SK-N-SH (cell line): ENCODE data around the gene RPAP3. TPM values are rescaled to one million over a fixed set of nuclear protein-coding genes. Genes with fewer than 3 reads are reported as not detected.

ENCODE experiments used
- CTCF ChIA-PET: fragments of 300-600, 350-600 bp; formaldehyde crosslinking; extraction: SDS; loops from one replicate; lab custom pipeline; 2021; lab: Yijun Ruan, JAX
- POLR2A ChIA-PET: fragments of 350-600 bp; sonication (Branson Sonifier 250); formaldehyde crosslinking; extraction: SDS; loops from one replicate; lab custom pipeline; 2020; ENCODE audit warnings: antibody characterized with exemption, inconsistent platforms; lab: Yijun Ruan, JAX
- DNase-seq: peaks from one replicate; pipeline ENCODE4 v3.0.0; 2012
- H2AFZ ChIP-seq: fragments of 200-600 bp; sonication (generic); 2 replicates; pipeline ENCODE4 v1.8.1; 2016; ENCODE audit warnings: antibody characterized with exemption, mild to moderate bottlenecking, low read depth
- H3F3A ChIP-seq: fragments of 200-600 bp; sonication (generic); replicated peaks from 2 replicates; pipeline ENCODE3; 2016; ENCODE audit warnings: antibody characterized with exemption, mild to moderate bottlenecking; ENCODE audit not compliant: insufficient read depth
- H3K27ac ChIP-seq, 2 experiments: fragments of 200-500 bp in 1 of 2; fragments of 200-600 bp in 1 of 2; sonication (Bioruptor generic) in 1 of 2; sonication (generic), shearing (Covaris generic) in 1 of 2; 2 replicates each; pipeline versions ENCODE4 v1.5.1 to v1.6.1; 2014 to 2016; ENCODE audit warnings: low read depth in 2 of 2, inconsistent platforms in 1 of 2, low read length in 1 of 2, mild to moderate bottlenecking in 1 of 2, mixed read lengths in 1 of 2
- H3K27me3 ChIP-seq: fragments of 200-600 bp; sonication (generic), shearing (Covaris generic); 2 replicates; pipeline ENCODE4 v1.6.1; 2016; ENCODE audit warnings: mixed run types; ENCODE audit not compliant: insufficient read depth
- H3K36me3 ChIP-seq, 2 experiments: fragments of 200-500 bp in 1 of 2; fragments of 200-600 bp in 1 of 2; sonication (Bioruptor generic) in 1 of 2; sonication (generic) in 1 of 2; replicated peaks in 1 of 2; 2 replicates each; pipeline versions ENCODE3 to v1.5.1; 2014 to 2016; ENCODE audit warnings: low read length in 1 of 2, mild to moderate bottlenecking in 1 of 2; ENCODE audit not compliant: insufficient read depth in 2 of 2, control insufficient read depth in 1 of 2
- H3K4me1 ChIP-seq, 2 experiments: fragments of 200-500 bp in 1 of 2; fragments of 200-600 bp in 1 of 2; sonication (Bioruptor generic) in 1 of 2; sonication (generic), shearing (Covaris generic) in 1 of 2; 2 replicates each; pipeline versions ENCODE4 v1.5.1 to v1.6.1; 2014 to 2016; ENCODE audit warnings: low read depth in 1 of 2, low read length in 1 of 2, mixed run types in 1 of 2; ENCODE audit not compliant: insufficient read depth in 2 of 2, control insufficient read depth in 1 of 2
- H3K4me2 ChIP-seq: fragments of 200-600 bp; sonication (generic), shearing (Covaris generic); 2 replicates; pipeline ENCODE4 v1.6.1; 2017; ENCODE audit warnings: mixed run types
- H3K4me3 ChIP-seq, 2 experiments: fragments of 200-500 bp in 1 of 2; fragments of 200-600 bp in 1 of 2; sonication (Bioruptor generic) in 1 of 2; sonication (generic), shearing (Covaris generic) in 1 of 2; 2 replicates each; pipeline versions ENCODE4 v1.5.1 to v1.8.1; 2014 to 2016; ENCODE audit warnings: low read depth in 2 of 2, inconsistent platforms in 1 of 2, low read length in 1 of 2, mild to moderate bottlenecking in 1 of 2, mixed read lengths in 1 of 2, moderate library complexity in 1 of 2
- H3K79me2 ChIP-seq: fragments of 200-600 bp; sonication (generic); 2 replicates; pipeline ENCODE4 v1.8.1; 2017; ENCODE audit warnings: mild to moderate bottlenecking; ENCODE audit not compliant: insufficient read depth
- H3K9ac ChIP-seq: fragments of 200-600 bp; sonication (generic); 2 replicates; pipeline ENCODE4 v1.6.1; 2017; ENCODE audit warnings: mixed run types
- H3K9me2 ChIP-seq: fragments of 200-600 bp; sonication (generic); 2 replicates; pipeline ENCODE4 v1.6.1; 2017; ENCODE audit warnings: mixed run types
- H3K9me3 ChIP-seq: fragments of 200-600 bp; sonication (generic); 2 replicates; pipeline ENCODE4 v1.6.1; 2017; ENCODE audit warnings: mixed run types, mild to moderate bottlenecking, moderate library complexity
- H4K20me1 ChIP-seq: fragments of 200-600 bp; sonication (generic); 2 replicates; pipeline ENCODE4 v1.6.1; 2017; ENCODE audit warnings: mild to moderate bottlenecking, mixed run types; ENCODE audit not compliant: insufficient read depth
- CHD2 ChIP-seq: fragments of 150-350 bp; IDR thresholded peaks from 2 replicates; pipeline ENCODE4 v1.6.1; 2018; ENCODE audit warnings: low read length; ENCODE audit not compliant: partially characterized antibody
- ELF1 ChIP-seq: IDR thresholded peaks from 2 replicates; pipeline ENCODE4 v1.4.0; 2012
- EP300 ChIP-seq, 2 experiments: IDR thresholded peaks; 2 replicates each; pipeline versions ENCODE4 v1.4.0 to v1.6.1; 2012; ENCODE audit warnings: borderline replicate concordance in 1 of 2, low read depth in 1 of 2, low read length in 1 of 2
- EZH2phosphoT487 ChIP-seq: fragments of 200-600 bp; sonication (generic); IDR thresholded peaks from 2 replicates; pipeline ENCODE4 v1.6.1; 2017; ENCODE audit warnings: low read depth, mixed run types, mild to moderate bottlenecking, antibody characterized with exemption, moderate library complexity, borderline replicate concordance
- FOXJ3 ChIP-seq: sonication (generic); formaldehyde crosslinking; IDR thresholded peaks from 2 replicates; pipeline ENCODE4 v1.5.1; 2020; ENCODE audit warnings: mild to moderate bottlenecking, missing genetic modification reagents
- MEF2A ChIP-seq: IDR thresholded peaks from 2 replicates; pipeline ENCODE4 v1.4.0; 2012; ENCODE audit warnings: low read depth, borderline replicate concordance
- RCOR1 ChIP-seq: fragments of 150-350 bp; IDR thresholded peaks from 2 replicates; pipeline ENCODE4 v1.6.1; 2017; ENCODE audit warnings: antibody characterized with exemption, low read length
- TAF1 ChIP-seq: IDR thresholded peaks from 2 replicates; pipeline ENCODE4 v1.6.1; 2012; ENCODE audit warnings: low read depth, mild to moderate bottlenecking, low read length, moderate library complexity, borderline replicate concordance
- TCF12 ChIP-seq: IDR thresholded peaks from 2 replicates; pipeline ENCODE4 v1.4.0; 2012
- WGBS: methylation state at CpG from one replicate; pipeline ENCODE4 v1.1.6; 2017; ENCODE audit warnings: low lambda C conversion rate; 5-methylcytosine and 5-hydroxymethylcytosine counted together
- polyA plus RNA-seq, 3 experiments: library from polyadenylated mRNA; depleted of rRNA; stranded (reverse); fragments of >200 nt; gene quantifications; 2 replicates each; pipeline ENCODE4 v1.2.3, GENCODE V29; 2012
- TF ChIP-seq, protein P1 (sequence below): IDR thresholded peaks from 2 replicates; pipeline ENCODE4; 2012
- TF ChIP-seq, protein P2 (sequence below): fragments of 200-600 bp; sonication (generic); IDR thresholded peaks from 2 replicates; pipeline ENCODE4 v1.6.1; 2017; ENCODE audit warnings: antibody characterized with exemption, mild to moderate bottlenecking, moderate library complexity
- TF ChIP-seq, protein P3 (sequence below): IDR thresholded peaks from 2 replicates; pipeline ENCODE4 v1.4.0; 2012; ENCODE audit warnings: low read depth, borderline replicate concordance
- TF ChIP-seq, protein P4 (sequence below): fragments of 150-350 bp; IDR thresholded peaks from 2 replicates; pipeline ENCODE4 v1.6.1; 2017; ENCODE audit warnings: antibody characterized with exemption, low read length, low read depth, borderline replicate concordance

RPAP3 gene
- polyA plus RNA-seq, 1 of the 3 experiments (the other 2 are of a cell fraction), result 6.7 TPM

DNA sequence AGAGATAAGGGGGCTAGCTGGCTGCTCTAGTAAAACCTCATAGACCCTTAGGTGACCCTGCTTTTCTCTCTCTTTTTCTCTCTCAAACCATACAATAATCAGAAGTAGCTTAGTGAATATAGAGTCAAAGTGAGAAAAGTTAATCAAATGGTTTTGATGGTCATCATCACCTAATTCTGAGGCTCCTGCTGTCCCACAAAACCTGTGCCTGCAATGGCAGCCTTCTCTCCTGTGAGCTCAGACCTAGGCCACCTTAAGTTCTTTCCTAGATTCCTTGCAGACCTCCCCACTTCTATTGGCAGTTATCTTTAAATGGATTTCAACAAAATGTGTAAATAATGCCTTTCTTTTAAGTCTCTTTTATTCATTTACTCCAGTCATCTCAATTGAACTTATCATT is 1.5 kb upstream of the RPAP3 start:
- Histone ChIP-seq H3K4me1 (peaks cover 0 to 5% of the 10 kb centered on the region in 2 experiments; a peak in 2 of 4 replicates), H3K4me3 (no peak overlapping the region)
- CTCF ChIA-PET, result interaction anchor here (0.8 to 43.0 kb wide), 5 partner anchors 9 to 129 kb away, joined by 3 to 1294 read pairs (median 36); partner anchors contain the start of gene SLC48A1

DNA sequence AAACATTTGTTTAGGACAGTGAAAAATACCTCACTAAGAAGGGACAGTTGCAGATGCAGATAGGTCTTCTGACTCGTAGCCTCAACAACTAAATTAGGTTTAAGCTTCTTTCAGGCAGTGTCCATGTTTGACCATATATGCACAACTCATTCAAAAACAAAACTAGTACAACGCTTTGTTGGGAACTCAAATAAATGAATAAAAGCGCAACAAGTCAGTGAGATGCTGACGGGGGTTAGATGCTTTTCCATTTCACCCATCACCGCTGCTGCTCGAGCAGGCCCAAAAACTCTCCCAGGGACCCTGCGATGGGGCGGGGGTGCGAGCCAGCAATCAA is 633 bp downstream of the RPAP3 start:
- Histone ChIP-seq H3K9me3 (no peaks in the 10 kb centered on the region), H3K4me1 (peaks cover 0 to 5% of the 10 kb centered on the region in 2 experiments; a peak in 2 of 4 replicates), H3K36me3 (peaks cover 9 to 17% of the 10 kb centered on the region in 2 experiments), H3K4me3 (peak overlapping the region; percentile 83 to 86), H3K4me2 (peak overlapping the region; percentile 76), H3F3A (no peaks in the 10 kb centered on the region), H3K27ac (peak overlapping the region; percentile 61 to 84; a peak in 3 of 4 replicates), H3K27me3 (no peaks in the 10 kb centered on the region), H3K9me2 (no peaks in the 10 kb centered on the region), H2AFZ (peak overlapping the region; percentile 88), H3K79me2 (peaks cover 39% of the 10 kb centered on the region), H3K9ac (peak overlapping the region; percentile 73), H4K20me1 (no peaks in the 10 kb centered on the region)
- 13% methylated on average over 7 of the region's 9 CpGs for WGBS
- ChIA-PET POLR2A (no interaction called here), CTCF (interaction anchor here (0.9 to 43.0 kb wide), 7 partner anchors 11 to 132 kb away, joined by 3 to 1294 read pairs (median 7); partner anchors contain the start of genes RAPGEF3 and SLC48A1)
- TF ChIP-seq, protein P1, sequence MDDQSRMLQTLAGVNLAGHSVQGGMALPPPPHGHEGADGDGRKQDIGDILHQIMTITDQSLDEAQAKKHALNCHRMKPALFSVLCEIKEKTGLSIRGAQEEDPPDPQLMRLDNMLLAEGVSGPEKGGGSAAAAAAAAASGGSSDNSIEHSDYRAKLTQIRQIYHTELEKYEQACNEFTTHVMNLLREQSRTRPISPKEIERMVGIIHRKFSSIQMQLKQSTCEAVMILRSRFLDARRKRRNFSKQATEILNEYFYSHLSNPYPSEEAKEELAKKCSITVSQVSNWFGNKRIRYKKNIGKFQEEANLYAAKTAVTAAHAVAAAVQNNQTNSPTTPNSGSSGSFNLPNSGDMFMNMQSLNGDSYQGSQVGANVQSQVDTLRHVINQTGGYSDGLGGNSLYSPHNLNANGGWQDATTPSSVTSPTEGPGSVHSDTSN, result no peak
- no peak for TF ChIP-seq CHD2
- TF ChIP-seq FOXJ3 (CRISPR knock-in tag), result no peak
- TF ChIP-seq MEF2A, result no peak
- no peak for TF ChIP-seq TAF1
- TF ChIP-seq EZH2phosphoT487, result no peak
- TF ChIP-seq, protein P2, sequence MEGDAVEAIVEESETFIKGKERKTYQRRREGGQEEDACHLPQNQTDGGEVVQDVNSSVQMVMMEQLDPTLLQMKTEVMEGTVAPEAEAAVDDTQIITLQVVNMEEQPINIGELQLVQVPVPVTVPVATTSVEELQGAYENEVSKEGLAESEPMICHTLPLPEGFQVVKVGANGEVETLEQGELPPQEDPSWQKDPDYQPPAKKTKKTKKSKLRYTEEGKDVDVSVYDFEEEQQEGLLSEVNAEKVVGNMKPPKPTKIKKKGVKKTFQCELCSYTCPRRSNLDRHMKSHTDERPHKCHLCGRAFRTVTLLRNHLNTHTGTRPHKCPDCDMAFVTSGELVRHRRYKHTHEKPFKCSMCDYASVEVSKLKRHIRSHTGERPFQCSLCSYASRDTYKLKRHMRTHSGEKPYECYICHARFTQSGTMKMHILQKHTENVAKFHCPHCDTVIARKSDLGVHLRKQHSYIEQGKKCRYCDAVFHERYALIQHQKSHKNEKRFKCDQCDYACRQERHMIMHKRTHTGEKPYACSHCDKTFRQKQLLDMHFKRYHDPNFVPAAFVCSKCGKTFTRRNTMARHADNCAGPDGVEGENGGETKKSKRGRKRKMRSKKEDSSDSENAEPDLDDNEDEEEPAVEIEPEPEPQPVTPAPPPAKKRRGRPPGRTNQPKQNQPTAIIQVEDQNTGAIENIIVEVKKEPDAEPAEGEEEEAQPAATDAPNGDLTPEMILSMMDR, result no peak
- no peak for TF ChIP-seq TCF12
- TF ChIP-seq EP300 (IDR thresholded peaks at IDR 0.05; ENCODE audit: borderline replicate concordance in 1 of 2, low read depth in 1 of 2, low read length in 1 of 2), result no peak
- TF ChIP-seq ELF1, result no peak
- no peak for DNase-seq

More for the DNA sequence above, 1.5 kb upstream of the RPAP3 start:
- TF ChIP-seq MEF2A (no peak), RCOR1 (no peak)
- TF ChIP-seq, protein P3, sequence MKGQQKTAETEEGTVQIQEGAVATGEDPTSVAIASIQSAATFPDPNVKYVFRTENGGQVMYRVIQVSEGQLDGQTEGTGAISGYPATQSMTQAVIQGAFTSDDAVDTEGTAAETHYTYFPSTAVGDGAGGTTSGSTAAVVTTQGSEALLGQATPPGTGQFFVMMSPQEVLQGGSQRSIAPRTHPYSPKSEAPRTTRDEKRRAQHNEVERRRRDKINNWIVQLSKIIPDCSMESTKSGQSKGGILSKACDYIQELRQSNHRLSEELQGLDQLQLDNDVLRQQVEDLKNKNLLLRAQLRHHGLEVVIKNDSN, result no peak
- TF ChIP-seq, protein P4, sequence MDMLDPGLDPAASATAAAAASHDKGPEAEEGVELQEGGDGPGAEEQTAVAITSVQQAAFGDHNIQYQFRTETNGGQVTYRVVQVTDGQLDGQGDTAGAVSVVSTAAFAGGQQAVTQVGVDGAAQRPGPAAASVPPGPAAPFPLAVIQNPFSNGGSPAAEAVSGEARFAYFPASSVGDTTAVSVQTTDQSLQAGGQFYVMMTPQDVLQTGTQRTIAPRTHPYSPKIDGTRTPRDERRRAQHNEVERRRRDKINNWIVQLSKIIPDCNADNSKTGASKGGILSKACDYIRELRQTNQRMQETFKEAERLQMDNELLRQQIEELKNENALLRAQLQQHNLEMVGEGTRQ, result no peak
- no peak for DNase-seq
- Histone ChIP-seq H2AFZ (no peak overlapping the region), H3K9me2 (no peaks in the 10 kb centered on the region), H3K27ac (no peak overlapping the region), H3K36me3 (peaks cover 0 to 4% of the 10 kb centered on the region in 2 experiments), H3K9me3 (no peaks in the 10 kb centered on the region), H3K79me2 (peaks cover 33% of the 10 kb centered on the region), H3K9ac (no peak overlapping the region), H4K20me1 (no peaks in the 10 kb centered on the region), H3K4me2 (0 out of 2 replicates have a peak overlapping the region, but pooled peaks have one; percentile 76), H3K27me3 (no peaks in the 10 kb centered on the region), H3F3A (no peaks in the 10 kb centered on the region)
- POLR2A ChIA-PET, result interaction anchor here (0.6 kb wide), 1 partner anchor 10 kb away, joined by 3 read pairs; no protein-coding TSS in a partner anchor
